Measurements from ENCODE around the gene CBLIF.

DNA sequence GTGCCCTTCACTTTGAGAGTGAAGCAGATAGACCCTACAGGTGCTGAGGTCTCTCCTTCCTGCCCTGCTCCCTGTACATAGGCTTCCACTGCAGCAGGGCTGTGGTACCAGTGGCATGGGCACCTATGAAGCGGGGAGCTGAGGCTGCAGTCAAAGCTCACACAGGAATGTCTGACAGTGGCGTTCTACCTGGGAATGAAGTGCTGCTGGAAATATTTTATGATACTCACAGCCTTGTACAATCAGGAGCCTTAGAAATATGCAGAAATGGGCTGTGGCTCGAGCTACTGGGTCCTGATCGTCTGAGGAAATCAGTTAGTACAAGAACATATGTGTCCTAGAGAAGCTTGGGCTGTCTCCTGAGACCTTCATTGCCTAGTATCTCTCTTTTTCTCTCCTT is 59.5 kb downstream of the CBLIF start:
- TF ChIP-seq CTCF (IDR thresholded peaks at IDR 0.05; ENCODE audit: borderline replicate concordance, extremely low read depth, low read length, poor library complexity, severe bottlenecking) = no peak
- TF ChIP-seq EZH2 (IDR thresholded peaks at IDR 0.05; ENCODE audit: borderline replicate concordance, low read depth, low read length, severe bottlenecking) = no peak

Data from DND-41 (cell line).